Mesendoderm (in vitro differentiated cells): ENCODE measurements around the gene ASIC2.

Experiments used
- DNase-seq: peaks from one replicate; pipeline ENCODE4 v3.0.0; 2013
- H2AK5ac ChIP-seq: 2 replicates; pipeline ENCODE4 v1.6.1; 2013; ENCODE audit warnings: low read length, inconsistent platforms
- H2BK120ac ChIP-seq: 2 replicates; pipeline ENCODE4 v1.6.1; 2013; ENCODE audit warnings: low read depth, mild to moderate bottlenecking, low read length, moderate library complexity, mixed read lengths
- H2BK15ac ChIP-seq: replicated peaks from 2 replicates; pipeline ENCODE4 v1.6.1; 2013; ENCODE audit warnings: low read depth, mild to moderate bottlenecking, moderate library complexity
- H2BK5ac ChIP-seq: 2 replicates; pipeline ENCODE4 v1.6.1; 2013; ENCODE audit warnings: low read length, inconsistent platforms
- H3K18ac ChIP-seq: 2 replicates; pipeline ENCODE4 v1.6.1; 2013; ENCODE audit warnings: mild to moderate bottlenecking, low read length, mixed read lengths
- H3K23ac ChIP-seq: one replicate; pipeline ENCODE4 v1.6.1; 2013; ENCODE audit warnings: low read length
- H3K27ac ChIP-seq: 2 replicates; pipeline ENCODE4 v1.5.1; 2013; ENCODE audit warnings: low read depth, mild to moderate bottlenecking, inconsistent platforms, low read length, moderate library complexity
- H3K27me3 ChIP-seq: 2 replicates; pipeline ENCODE4 v1.6.1; 2013; ENCODE audit warnings: low read length, control low read depth, mild to moderate bottlenecking, inconsistent platforms; ENCODE audit not compliant: insufficient read depth, poor library complexity
- H3K36me3 ChIP-seq: 2 replicates; pipeline ENCODE4 v1.6.1; 2013; ENCODE audit warnings: low read length, inconsistent platforms; ENCODE audit not compliant: control insufficient read depth, insufficient read depth
- H3K4ac ChIP-seq: one replicate; pipeline ENCODE4 v1.6.1; 2013; ENCODE audit warnings: low read depth, mild to moderate bottlenecking, low read length, moderate library complexity
- H3K4me1 ChIP-seq: 2 replicates; pipeline ENCODE4 v1.6.1; 2013; ENCODE audit warnings: low read depth, low read length, inconsistent platforms; ENCODE audit not compliant: control insufficient read depth
- H3K4me2 ChIP-seq: 2 replicates; pipeline ENCODE4 v1.6.1; 2013; ENCODE audit warnings: low read length
- H3K4me3 ChIP-seq: 2 replicates; pipeline ENCODE4 v1.5.1; 2013; ENCODE audit warnings: mild to moderate bottlenecking, low read length
- H3K56ac ChIP-seq: one replicate; pipeline ENCODE4 v1.6.1; 2013; ENCODE audit warnings: low read length
- H3K79me1 ChIP-seq: 2 replicates; pipeline ENCODE4 v1.6.1; 2013; ENCODE audit warnings: low read length, inconsistent platforms
- H3K79me2 ChIP-seq: 2 replicates; pipeline ENCODE4 v1.6.1; 2013; ENCODE audit warnings: mild to moderate bottlenecking, low read length; ENCODE audit not compliant: control insufficient read depth, insufficient read depth
- H3K9ac ChIP-seq: 2 replicates; pipeline ENCODE4 v1.6.1; 2013; ENCODE audit warnings: low read length, inconsistent platforms
- H4K5ac ChIP-seq: one replicate; pipeline ENCODE4 v1.6.1; 2013; ENCODE audit warnings: low read length
- H4K8ac ChIP-seq: one replicate; pipeline ENCODE4 v1.6.1; 2013; ENCODE audit warnings: low read depth, mild to moderate bottlenecking, control low read depth, low read length, moderate library complexity
- WGBS: extraction: QIAGEN DNeasy Blood & Tissue Kit; methylation state at CpG from one replicate; pipeline ENCODE4 v1.1.7; 2013; ENCODE audit warnings: low lambda C conversion rate, missing lambda C conversion rate; ENCODE audit not compliant: insufficient coverage; ENCODE audit errors: extremely low coverage; 5-methylcytosine and 5-hydroxymethylcytosine counted together

Gene ASIC2

DNA sequence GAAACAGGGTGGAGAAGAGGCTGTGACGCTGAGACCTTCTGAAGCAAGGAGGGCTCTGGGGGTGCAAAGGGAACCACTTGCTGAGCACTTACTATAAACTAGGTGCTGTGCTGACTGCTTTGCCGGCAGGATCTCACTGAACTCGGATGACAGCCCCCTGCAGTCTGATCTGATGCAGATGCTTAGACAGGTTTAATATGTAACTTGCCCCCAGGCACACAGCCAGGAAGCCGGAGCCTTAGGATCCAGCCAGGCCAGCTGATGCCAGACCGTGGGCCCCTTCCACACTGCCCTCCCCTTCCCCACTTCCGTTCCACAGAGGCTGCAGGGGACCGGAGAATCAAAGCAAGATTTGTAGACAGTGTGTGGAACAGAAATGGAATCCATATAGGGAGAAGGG lies 278.3 kb downstream of the ASIC2 start:
- Histone ChIP-seq H3K4me3 (no peak overlapping the region), H3K4me1 (no peaks in the 10 kb centered on the region), H3K23ac (no peak overlapping the region), H3K56ac (no peak overlapping the region), H3K27me3 (no peaks in the 10 kb centered on the region), H3K4me2 (no peak overlapping the region), H2BK5ac (no peak overlapping the region), H2BK120ac (no peak overlapping the region), H4K8ac (no peak overlapping the region), H3K18ac (no peak overlapping the region), H2BK15ac (no peak overlapping the region), H3K4ac (no peak overlapping the region), H3K36me3 (no peaks in the 10 kb centered on the region), H3K79me2 (no peaks in the 10 kb centered on the region), H3K27ac (no peak overlapping the region), H3K9ac (no peak overlapping the region), H3K79me1 (no peaks in the 10 kb centered on the region), H2AK5ac (no peak overlapping the region), H4K5ac (no peak overlapping the region)
- DNase-seq, result no peak
- WGBS, result no CpG with 5 or more reads among the region's 7 CpGs

DNA sequence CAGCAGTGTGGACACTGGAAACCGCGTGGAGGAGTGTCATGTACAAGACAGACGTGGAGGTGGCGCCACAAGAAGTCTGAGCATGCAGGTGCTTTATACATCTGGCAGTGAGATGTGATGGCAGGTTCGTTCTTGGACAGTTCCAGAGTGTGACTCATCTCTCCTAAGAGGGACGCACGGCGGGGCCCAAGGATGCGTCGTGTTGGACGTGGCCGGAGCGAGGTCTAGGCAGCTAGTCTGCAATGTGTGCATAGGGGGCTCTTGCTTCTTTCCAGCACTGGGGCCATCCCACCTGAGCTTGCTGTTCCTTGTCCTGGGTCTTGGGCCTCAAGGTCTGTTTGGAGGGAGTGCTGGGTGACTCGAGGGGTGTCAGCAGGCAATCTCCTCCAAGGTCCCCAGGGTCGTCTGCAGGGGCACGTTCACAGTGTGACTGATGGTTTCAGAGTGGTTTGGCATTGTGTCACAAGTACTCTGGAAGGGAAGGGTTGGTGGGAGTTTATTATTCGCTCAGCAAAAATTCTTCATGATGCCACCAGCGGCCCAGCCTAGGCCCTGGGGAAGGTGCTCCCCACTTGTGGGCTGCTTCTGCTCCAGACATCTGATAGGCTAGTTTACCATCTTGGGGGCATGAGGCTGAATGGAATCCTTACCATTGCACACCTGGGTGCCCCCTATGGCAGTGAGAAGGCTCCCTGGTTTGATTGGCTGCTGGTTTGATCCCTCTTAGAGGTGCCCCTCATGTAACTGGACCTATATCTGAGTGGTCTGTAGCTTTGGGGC lies 279.3 kb downstream of the ASIC2 start:
- Histone ChIP-seq H4K5ac (no peak overlapping the region), H3K4me3 (no peak overlapping the region), H3K79me1 (no peaks in the 10 kb centered on the region), H3K79me2 (no peaks in the 10 kb centered on the region), H3K56ac (no peak overlapping the region), H3K23ac (no peak overlapping the region), H2BK15ac (no peak overlapping the region), H3K4me2 (no peak overlapping the region), H3K18ac (no peak overlapping the region), H3K4me1 (no peaks in the 10 kb centered on the region), H3K27ac (no peak overlapping the region), H2BK120ac (no peak overlapping the region), H3K4ac (no peak overlapping the region), H2AK5ac (no peak overlapping the region), H2BK5ac (no peak overlapping the region), H3K36me3 (no peaks in the 10 kb centered on the region), H3K27me3 (no peaks in the 10 kb centered on the region), H3K9ac (no peak overlapping the region), H4K8ac (no peak overlapping the region)
- DNase-seq, result no peak
- no CpG with 5 or more reads among the region's 18 CpGs for WGBS

DNA sequence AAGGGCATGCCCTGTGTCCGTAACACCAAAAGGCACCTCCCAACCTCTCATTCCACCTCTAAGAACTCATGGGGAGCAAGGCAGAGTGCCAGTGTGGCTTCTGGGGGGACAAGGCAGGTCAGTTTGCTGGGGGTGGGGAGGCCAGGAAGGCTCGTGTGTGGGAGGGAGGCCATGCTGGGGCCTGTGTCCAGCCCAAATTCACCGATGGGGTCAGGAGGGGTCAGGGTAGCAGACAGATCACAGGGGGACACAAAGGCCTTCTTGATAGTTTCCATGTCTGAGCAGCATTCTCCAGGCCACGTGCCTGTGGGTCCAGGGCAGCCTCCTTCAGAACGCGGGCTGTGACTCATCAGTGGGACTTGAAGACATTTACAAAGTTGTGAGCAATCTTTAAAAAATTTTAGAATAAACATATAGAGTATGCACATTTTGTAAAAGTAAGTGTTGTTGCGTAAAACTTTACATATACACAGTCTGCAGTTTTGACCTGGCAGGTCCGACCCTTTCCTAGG lies 280.5 kb downstream of the ASIC2 start:
- Histone ChIP-seq H3K4ac (no peak overlapping the region), H3K36me3 (no peaks in the 10 kb centered on the region), H2BK15ac (no peak overlapping the region), H4K5ac (no peak overlapping the region), H3K79me1 (no peaks in the 10 kb centered on the region), H3K27me3 (no peaks in the 10 kb centered on the region), H4K8ac (no peak overlapping the region), H3K27ac (no peak overlapping the region), H2AK5ac (no peak overlapping the region), H3K4me3 (no peak overlapping the region), H3K79me2 (no peaks in the 10 kb centered on the region), H3K23ac (no peak overlapping the region), H3K18ac (no peak overlapping the region), H3K9ac (no peak overlapping the region), H2BK5ac (no peak overlapping the region), H3K4me1 (no peaks in the 10 kb centered on the region), H2BK120ac (no peak overlapping the region), H3K56ac (no peak overlapping the region), H3K4me2 (no peak overlapping the region)
- WGBS, result no CpG with 5 or more reads among the region's 8 CpGs
- DNase-seq, result no peak

DNA sequence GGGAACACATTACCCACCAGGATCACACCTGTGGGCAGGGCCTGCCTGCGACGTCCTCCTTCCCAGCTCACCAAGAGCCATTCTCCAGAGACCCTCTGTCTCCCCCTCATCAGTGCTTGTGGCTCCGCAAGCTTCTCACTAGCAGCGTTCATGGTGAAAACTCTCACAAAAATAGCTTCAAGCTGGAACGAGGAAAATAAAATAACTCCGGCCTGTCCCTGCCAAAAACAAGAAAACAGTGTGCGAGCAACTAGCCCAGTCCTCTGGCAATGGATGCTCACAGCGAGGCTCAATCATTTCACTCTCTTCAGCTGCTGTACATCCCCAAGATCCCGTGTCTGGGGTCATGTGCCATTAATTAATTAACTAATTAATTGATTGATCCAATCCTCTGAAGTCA lies 283.5 kb downstream of the ASIC2 start:
- Histone ChIP-seq H3K36me3 (no peaks in the 10 kb centered on the region), H3K27me3 (no peaks in the 10 kb centered on the region), H3K9ac (no peak overlapping the region), H3K79me2 (no peaks in the 10 kb centered on the region), H3K4me3 (no peak overlapping the region), H2BK15ac (no peak overlapping the region), H2AK5ac (no peak overlapping the region), H3K4me1 (no peaks in the 10 kb centered on the region), H2BK5ac (no peak overlapping the region), H3K79me1 (no peaks in the 10 kb centered on the region), H3K56ac (no peak overlapping the region), H3K18ac (no peak overlapping the region), H3K23ac (no peak overlapping the region), H3K4me2 (no peak overlapping the region), H2BK120ac (no peak overlapping the region), H3K27ac (no peak overlapping the region), H4K5ac (no peak overlapping the region), H4K8ac (no peak overlapping the region), H3K4ac (no peak overlapping the region)
- no peak for DNase-seq
- WGBS, result no CpG with 5 or more reads among the region's 9 CpGs

DNA sequence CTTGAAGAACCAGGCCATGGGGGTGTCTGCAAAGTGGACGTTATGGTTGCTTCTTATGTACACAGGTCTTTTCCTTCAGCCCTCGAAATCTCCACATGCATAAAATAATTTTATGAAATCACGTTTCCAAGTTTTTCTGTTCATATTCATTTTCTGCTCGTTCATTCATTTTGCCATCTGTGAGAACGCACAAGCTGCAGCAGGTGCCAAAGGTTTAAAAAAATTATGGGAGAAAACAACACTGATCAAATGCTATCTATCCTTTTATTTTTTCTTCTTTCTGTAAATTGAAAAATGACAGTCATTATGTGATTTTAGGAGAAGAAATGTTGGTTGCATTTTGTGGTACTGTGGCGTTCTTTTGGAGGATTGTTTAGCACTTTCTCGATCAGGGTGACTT lies 285.9 kb downstream of the ASIC2 start:
- Histone ChIP-seq H4K8ac (no peak overlapping the region), H2AK5ac (no peak overlapping the region), H3K4ac (no peak overlapping the region), H3K4me3 (no peak overlapping the region), H3K18ac (no peak overlapping the region), H3K9ac (no peak overlapping the region), H3K4me1 (no peaks in the 10 kb centered on the region), H3K79me2 (no peaks in the 10 kb centered on the region), H3K27me3 (no peaks in the 10 kb centered on the region), H3K23ac (no peak overlapping the region), H3K27ac (no peak overlapping the region), H2BK120ac (no peak overlapping the region), H3K79me1 (no peaks in the 10 kb centered on the region), H3K36me3 (no peaks in the 10 kb centered on the region), H4K5ac (no peak overlapping the region), H3K4me2 (no peak overlapping the region), H2BK15ac (no peak overlapping the region), H3K56ac (no peak overlapping the region), H2BK5ac (no peak overlapping the region)
- no CpG with 5 or more reads among the region's 7 CpGs for WGBS
- DNase-seq, result no peak

DNA sequence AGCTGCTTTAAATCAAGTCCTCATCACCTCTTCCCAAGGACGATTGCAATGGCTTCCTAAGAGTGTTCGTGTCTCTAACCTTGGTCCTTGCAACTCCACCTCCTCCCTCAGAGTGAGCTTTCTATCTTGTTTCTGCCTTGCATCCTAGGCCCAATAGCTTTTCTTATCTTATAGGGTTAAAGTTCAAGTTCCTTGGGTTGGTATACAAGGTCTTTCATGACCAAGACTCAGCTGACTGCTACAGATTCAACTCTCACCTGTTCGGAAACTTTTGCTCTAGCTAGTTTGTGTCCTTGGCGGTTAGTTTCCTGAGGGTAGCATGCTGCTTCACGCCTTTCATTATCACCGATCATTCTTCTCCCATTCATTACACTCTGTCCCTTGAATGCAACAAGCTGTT lies 290.8 kb downstream of the ASIC2 start:
- Histone ChIP-seq H3K23ac (no peak overlapping the region), H3K36me3 (no peaks in the 10 kb centered on the region)
- WGBS, result no CpG with 5 or more reads among the region's 6 CpGs

More for the DNA sequence above, 290.8 kb downstream of the ASIC2 start:
- Histone ChIP-seq H3K18ac (no peak overlapping the region), H4K8ac (no peak overlapping the region), H3K4me1 (no peaks in the 10 kb centered on the region), H3K56ac (no peak overlapping the region), H3K27ac (no peak overlapping the region), H4K5ac (no peak overlapping the region), H3K4ac (no peak overlapping the region), H3K27me3 (no peaks in the 10 kb centered on the region), H2BK5ac (no peak overlapping the region), H2BK15ac (no peak overlapping the region), H3K4me2 (no peak overlapping the region), H3K79me1 (no peaks in the 10 kb centered on the region), H3K9ac (no peak overlapping the region), H3K4me3 (no peak overlapping the region), H3K79me2 (no peaks in the 10 kb centered on the region), H2AK5ac (no peak overlapping the region), H2BK120ac (no peak overlapping the region)
- DNase-seq, result no peak
